Measurements from ENCODE around the gene UBE2D1.

- TF ChIP-seq CTCF (conservative IDR thresholded peaks at IDR 0.05 in 1 of 2, IDR thresholded peaks at IDR 0.05 in 1 of 2; ENCODE audit: low read depth in 1 of 2, low read length in 2 of 2) (no peak), EZH2 (IDR thresholded peaks at IDR 0.05; ENCODE audit: low read length, missing control alignments) (no peak)
Measured at GRCh38 chr10:58326967-58327381, 7.8 kb upstream of the UBE2D1 start.

All from fibroblast of lung (primary cell).